Measurements from ENCODE around the gene CD248. TPM values are rescaled to one million over a fixed set of nuclear protein-coding genes. Genes with fewer than 3 reads are reported as not detected.
A peak's percentile ranks its signal among the peaks of the same experiment; 100 is the strongest.

CD248 gene
- total and polyA plus RNA-seq, 9 donors: 4.9 to 47.9 (median 17.2) TPM

GRCh38 chr11:66314561-66315497 lies 2.0 kb downstream of the CD248 start:
- 68 to 74% (median 74%) methylated on average over 13 to 17 of the region's 17 CpGs for WGBS, 3 donors
- Histone ChIP-seq H3K4me3 (no peak overlapping the region), H3K27me3 (no peaks in the 10 kb centered on the region), H3K27ac (no peak overlapping the region), H3K36me3 (no peaks in the 10 kb centered on the region), H3K9me3 (no peaks in the 10 kb centered on the region), H3K4me1 (ENCODE audit: insufficient read depth) (peaks cover 33% of the 10 kb centered on the region)
- no peak for TF ChIP-seq EP300 (IDR thresholded peaks at IDR 0.05)
- no peak for TF ChIP-seq POLR2A (IDR thresholded peaks at IDR 0.05)
- no peak for TF ChIP-seq CTCF (IDR thresholded peaks at IDR 0.05)
- intact Hi-C loops (cut with DNase I): no loop called here
- peak in 3 of 5 donors; percentile 24 to 50 (median 40) for DNase-seq

GRCh38 chr11:66314186-66314501 lies 2.7 kb downstream of the CD248 start:
- no peaks in the 10 kb centered on the region for H3K9me3 ChIP-seq
- no peaks in the 10 kb centered on the region for H3K27me3 ChIP-seq
- H3K4me3 ChIP-seq: no peak overlapping the region
- H3K36me3 ChIP-seq: no peaks in the 10 kb centered on the region
- no peak for DNase-seq
- peaks cover 33% of the 10 kb centered on the region for H3K4me1 ChIP-seq (ENCODE audit: insufficient read depth)
- H3K27ac ChIP-seq: peak overlapping the region in 1 of 2 donors; percentile 79
- 17 to 29% (median 19%) methylated on average over 1 of the region's 1 CpG for WGBS, 3 donors
- TF ChIP-seq CTCF (IDR thresholded peaks at IDR 0.05): no peak
- TF ChIP-seq EP300 (IDR thresholded peaks at IDR 0.05): no peak
- TF ChIP-seq POLR2A (IDR thresholded peaks at IDR 0.05): no peak
- intact Hi-C loops (cut with DNase I): no loop called here

GRCh38 chr11:66313321-66314185 lies 3.3 kb downstream of the CD248 start:
- no peaks in the 10 kb centered on the region for H3K9me3 ChIP-seq
- peak in 1 of 5 donors; percentile 42 for DNase-seq
- H3K4me3 ChIP-seq: peak overlapping the region; percentile 54
- peak overlapping the region; percentile 65 to 79 for H3K27ac ChIP-seq
- H3K36me3 ChIP-seq: no peaks in the 10 kb centered on the region
- H3K4me1 ChIP-seq (ENCODE audit: insufficient read depth): peaks cover 33% of the 10 kb centered on the region
- no peak for TF ChIP-seq CTCF (IDR thresholded peaks at IDR 0.05)
- intact Hi-C loops (cut with DNase I): no loop called here
- 9 to 14% (median 14%) methylated on average over 36 to 38 of the region's 38 CpGs for WGBS, 3 donors
- H3K27me3 ChIP-seq: no peaks in the 10 kb centered on the region

- no peak for TF ChIP-seq CTCF (IDR thresholded peaks at IDR 0.05)
- TF ChIP-seq POLR2A (IDR thresholded peaks at IDR 0.05): peak; percentile 37
- TF ChIP-seq EP300 (IDR thresholded peaks at IDR 0.05): no peak
- no peaks in the 10 kb centered on the region for H3K36me3 ChIP-seq
- H3K4me1 ChIP-seq (ENCODE audit: insufficient read depth): peaks cover 28% of the 10 kb centered on the region
- H3K27ac ChIP-seq: peak overlapping the region; percentile 78 to 92
- H3K9me3 ChIP-seq: no peaks in the 10 kb centered on the region
- intact Hi-C loops (cut with DNase I): loop anchor here in 1 of 4 donors (1.0 kb wide), 1 partner anchor 16 kb away; no protein-coding TSS in a partner anchor
- peak overlapping the region; percentile 54 for H3K4me3 ChIP-seq
- peak; percentile 99 to 100 (median 100) for DNase-seq
- 1 to 3% (median 1%) methylated on average over 30 to 52 of the region's 52 CpGs for WGBS, 3 donors
- no peaks in the 10 kb centered on the region for H3K27me3 ChIP-seq
Measured at GRCh38 chr11:66312549-66313320, 4.1 kb downstream of the CD248 start.
